ENCODE data around the gene FLT3LG. TPM values are rescaled to one million over a fixed set of nuclear protein-coding genes. Genes with fewer than 3 reads are reported as not detected.

FLT3LG gene
- 5.2 and 17.6 TPM in 2 replicates for total RNA-seq (2014; rRNA removed; shearing (Covaris generic))

GRCh38 chr19:49473868-49474541 lies at the start of gene FLT3LG:
Gene FLT3LG, plus strand, starts transcription at chr19:49474215. Its CDS starts 425 bp downstream, at chr19:49474640.
- peak; percentile 81 for DNase-seq (ENCODE audit: low read depth)

- no peak for DNase-seq (ENCODE audit: low read depth)
These were observed 48.8 kb upstream of the FLT3LG start, which contains the start of gene GFY for GRCh38 chr19:49425178-49425577. Gene GFY, plus strand, starts transcription at chr19:49425388. Its CDS starts 1,043 bp downstream, at chr19:49426431.

GRCh38 chr19:49425922-49426592 lies 48.0 kb upstream of the FLT3LG start:
- DNase-seq (ENCODE audit: low read depth), result no peak

GRCh38 chr19:49427339-49427738 lies 46.7 kb upstream of the FLT3LG start:
- DNase-seq (ENCODE audit: low read depth), result no peak

GRCh38 chr19:49427855-49428546 lies 46.0 kb upstream of the FLT3LG start:
- DNase-seq (ENCODE audit: low read depth), result no peak

- no peak for DNase-seq (ENCODE audit: low read depth)
These were observed 45.2 kb upstream of the FLT3LG start for GRCh38 chr19:49428547-49429451.

GRCh38 chr19:49430172-49430677 lies 43.8 kb upstream of the FLT3LG start:
- no peak for DNase-seq (ENCODE audit: low read depth)

- no peak for DNase-seq (ENCODE audit: low read depth)
These were observed 43.2 kb upstream of the FLT3LG start for GRCh38 chr19:49430678-49431329.

- DNase-seq (ENCODE audit: low read depth), result no peak
These were observed 42.7 kb upstream of the FLT3LG start for GRCh38 chr19:49431330-49431749.

- no peak for DNase-seq (ENCODE audit: low read depth)
These were observed 41.6 kb upstream of the FLT3LG start for GRCh38 chr19:49432141-49433073.

- DNase-seq (ENCODE audit: low read depth), result no peak
These were observed 40.6 kb upstream of the FLT3LG start for GRCh38 chr19:49433240-49433901.

- no peak for DNase-seq (ENCODE audit: low read depth)
These were observed 39.0 kb upstream of the FLT3LG start for GRCh38 chr19:49434907-49435583.

- no peak for DNase-seq (ENCODE audit: low read depth)
These were observed 38.3 kb upstream of the FLT3LG start for GRCh38 chr19:49435670-49436069.

- DNase-seq (ENCODE audit: low read depth), result no peak
These were observed 37.5 kb upstream of the FLT3LG start for GRCh38 chr19:49436381-49437017.

GRCh38 chr19:49437231-49437630 lies 36.8 kb upstream of the FLT3LG start:
- DNase-seq (ENCODE audit: low read depth), result no peak

GRCh38 chr19:49438261-49438660 lies 35.8 kb upstream of the FLT3LG start:
- DNase-seq (ENCODE audit: low read depth), result no peak

GRCh38 chr19:49439836-49440235 lies 34.2 kb upstream of the FLT3LG start:
- DNase-seq (ENCODE audit: low read depth), result no peak
